ENCODE measurements around the gene CSRNP2. TPM values are rescaled to one million over a fixed set of nuclear protein-coding genes. Genes with fewer than 3 reads are reported as not detected.

The CSRNP2 gene
- total and polyA plus RNA-seq, 4 donors = 10.7 to 29.9 (median 20.6) TPM

DNA sequence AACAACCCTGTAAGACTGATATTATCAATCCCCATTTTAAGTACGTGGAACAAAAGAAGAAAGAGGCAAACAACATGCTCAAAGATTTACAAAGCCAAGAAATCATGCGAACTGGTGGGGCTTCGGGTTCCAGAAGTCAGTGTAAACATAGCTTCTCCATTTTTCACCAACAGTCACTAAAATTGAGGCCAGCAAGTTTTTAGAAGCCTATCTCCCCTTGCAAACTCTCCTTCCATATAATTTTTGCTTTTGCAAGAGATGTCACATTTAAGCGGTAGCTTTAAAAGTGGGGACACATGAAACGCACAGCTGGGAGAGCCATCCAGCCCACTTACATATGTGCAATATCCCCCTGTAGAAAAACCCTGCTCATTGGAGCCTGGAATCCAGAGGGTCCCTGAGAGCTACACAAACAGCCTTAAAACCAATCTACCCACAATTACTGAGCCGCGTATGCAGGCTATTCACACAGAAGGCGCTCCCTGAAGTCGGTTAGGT is 58.0 kb downstream of the CSRNP2 start:
- peaks cover 0 to 2% (median 0%) of the 10 kb centered on the region in 4 donors for H3K9me3 ChIP-seq (ENCODE audit: control insufficient read depth in 4 of 4, insufficient read depth in 3 of 4, low read length in 3 of 4)
- peak; percentile 57 to 73 (median 64) for DNase-seq
- H3K27ac ChIP-seq (ENCODE audit: low read depth in 1 of 2, low read length in 1 of 2) = peak overlapping the region; percentile 58 to 96
- TF ChIP-seq, protein P1, sequence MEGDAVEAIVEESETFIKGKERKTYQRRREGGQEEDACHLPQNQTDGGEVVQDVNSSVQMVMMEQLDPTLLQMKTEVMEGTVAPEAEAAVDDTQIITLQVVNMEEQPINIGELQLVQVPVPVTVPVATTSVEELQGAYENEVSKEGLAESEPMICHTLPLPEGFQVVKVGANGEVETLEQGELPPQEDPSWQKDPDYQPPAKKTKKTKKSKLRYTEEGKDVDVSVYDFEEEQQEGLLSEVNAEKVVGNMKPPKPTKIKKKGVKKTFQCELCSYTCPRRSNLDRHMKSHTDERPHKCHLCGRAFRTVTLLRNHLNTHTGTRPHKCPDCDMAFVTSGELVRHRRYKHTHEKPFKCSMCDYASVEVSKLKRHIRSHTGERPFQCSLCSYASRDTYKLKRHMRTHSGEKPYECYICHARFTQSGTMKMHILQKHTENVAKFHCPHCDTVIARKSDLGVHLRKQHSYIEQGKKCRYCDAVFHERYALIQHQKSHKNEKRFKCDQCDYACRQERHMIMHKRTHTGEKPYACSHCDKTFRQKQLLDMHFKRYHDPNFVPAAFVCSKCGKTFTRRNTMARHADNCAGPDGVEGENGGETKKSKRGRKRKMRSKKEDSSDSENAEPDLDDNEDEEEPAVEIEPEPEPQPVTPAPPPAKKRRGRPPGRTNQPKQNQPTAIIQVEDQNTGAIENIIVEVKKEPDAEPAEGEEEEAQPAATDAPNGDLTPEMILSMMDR (IDR thresholded peaks at IDR 0.05; ENCODE audit: control extremely low read depth, extremely low read depth) = no peak
- 7 to 8% methylated on average over 9 of the region's 9 CpGs for WGBS, 2 donors
- no peak for ATAC-seq (ENCODE audit: insufficient read depth, low FRiP score)
- no peaks in the 10 kb centered on the region for H3K27me3 ChIP-seq (ENCODE audit: control insufficient read depth in 3 of 3, insufficient read depth in 3 of 3, low read length in 2 of 3)
- peak overlapping the region; percentile 87 to 89 for H3K9ac ChIP-seq (ENCODE audit: insufficient read depth in 1 of 2, low read length in 2 of 2)
- no peaks in the 10 kb centered on the region for H3K36me3 ChIP-seq (ENCODE audit: control insufficient read depth in 4 of 4, insufficient read depth in 4 of 4, low read length in 4 of 4)
- peak overlapping the region; percentile 91 for H3K4me3 ChIP-seq
- H3K4me1 ChIP-seq (ENCODE audit: control insufficient read depth in 5 of 5, insufficient read depth in 5 of 5, low read length in 5 of 5) = peaks cover 5 to 19% (median 9%) of the 10 kb centered on the region in 5 donors

DNA sequence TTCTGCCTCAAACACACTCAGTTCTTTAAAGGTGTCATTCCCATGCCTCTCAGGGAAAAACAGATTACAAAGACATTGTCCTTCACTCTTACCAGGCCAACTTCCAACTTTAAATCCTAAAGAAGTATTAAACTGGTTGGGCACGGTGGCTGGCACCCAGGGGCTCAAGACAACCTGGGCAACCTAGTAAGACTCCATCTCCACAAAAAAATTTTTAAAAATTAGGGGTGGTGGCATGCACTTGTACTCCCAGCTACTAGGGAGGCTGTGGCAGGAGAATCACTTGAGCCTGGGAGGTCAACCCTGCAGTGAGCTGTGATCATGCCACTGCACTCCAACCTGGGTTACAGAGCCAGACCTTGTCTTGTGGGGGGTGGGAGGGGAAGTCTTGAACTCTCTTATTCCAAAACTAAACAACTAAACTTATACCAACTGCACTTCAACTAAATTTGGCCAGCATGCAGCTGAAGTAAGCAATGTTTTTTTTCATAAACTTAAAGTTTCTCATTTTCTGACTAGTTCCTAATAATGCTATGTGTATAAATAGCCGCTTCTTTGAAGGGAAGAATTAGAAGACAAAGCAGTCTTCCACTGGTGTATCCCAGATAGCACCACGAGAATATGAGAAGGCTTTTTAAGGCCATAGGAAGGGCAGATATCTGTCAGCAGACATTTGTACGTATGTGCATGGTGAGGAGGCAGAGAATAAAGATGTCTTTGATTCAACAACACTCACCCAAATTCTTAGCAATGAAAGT is 59.6 kb downstream of the CSRNP2 start:
- Histone ChIP-seq H3K27ac (ENCODE audit: low read depth in 1 of 2, low read length in 1 of 2) (peak overlapping the region; percentile 58 to 90), H3K9me3 (ENCODE audit: control insufficient read depth in 4 of 4, insufficient read depth in 3 of 4, low read length in 3 of 4) (no peaks in the 10 kb centered on the region), H3K4me1 (ENCODE audit: control insufficient read depth in 5 of 5, insufficient read depth in 5 of 5, low read length in 5 of 5) (peaks cover 5 to 19% (median 9%) of the 10 kb centered on the region in 5 donors), H3K4me3 (no peak overlapping the region), H3K27me3 (ENCODE audit: control insufficient read depth in 3 of 3, insufficient read depth in 3 of 3, low read length in 2 of 3) (no peaks in the 10 kb centered on the region), H3K9ac (ENCODE audit: insufficient read depth in 1 of 2, low read length in 2 of 2) (peak overlapping the region in 1 of 2 donors; percentile 89), H3K36me3 (ENCODE audit: control insufficient read depth in 4 of 4, insufficient read depth in 4 of 4, low read length in 4 of 4) (no peaks in the 10 kb centered on the region)
- TF ChIP-seq, protein P1 (IDR thresholded peaks at IDR 0.05; ENCODE audit: control extremely low read depth, extremely low read depth) = no peak
- ATAC-seq (ENCODE audit: insufficient read depth, low FRiP score) = no peak
- 54 to 75% methylated on average over 4 of the region's 4 CpGs for WGBS, 2 donors
- peak in 2 of 3 donors; percentile 36 to 37 for DNase-seq

DNA sequence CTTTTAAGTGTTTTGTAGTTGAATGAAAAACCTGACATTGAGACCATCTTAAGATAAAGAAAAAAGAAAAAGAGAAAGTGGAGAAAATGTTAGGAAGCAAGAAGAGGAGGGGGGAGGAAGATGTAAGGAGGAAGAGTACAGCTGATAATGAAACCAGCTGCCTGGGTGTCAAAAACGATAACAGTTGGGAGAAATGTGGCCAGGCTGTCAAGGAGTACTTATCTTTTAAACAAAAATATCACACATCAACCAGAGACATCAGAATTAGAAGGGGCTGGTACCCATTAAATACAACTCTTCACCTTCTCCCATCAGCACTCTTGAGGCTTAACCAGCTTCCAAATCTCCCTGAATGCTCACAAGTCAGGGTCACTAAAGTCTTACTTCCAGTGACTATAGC is 61.7 kb downstream of the CSRNP2 start:
- Histone ChIP-seq H3K4me3 (no peak overlapping the region), H3K36me3 (ENCODE audit: control insufficient read depth in 4 of 4, insufficient read depth in 4 of 4, low read length in 4 of 4) (no peaks in the 10 kb centered on the region), H3K4me1 (ENCODE audit: control insufficient read depth in 5 of 5, insufficient read depth in 5 of 5, low read length in 5 of 5) (peaks cover 5 to 19% (median 7%) of the 10 kb centered on the region in 5 donors), H3K9ac (ENCODE audit: insufficient read depth in 1 of 2, low read length in 2 of 2) (peak overlapping the region in 1 of 2 donors; percentile 37), H3K27ac (ENCODE audit: low read depth in 1 of 2, low read length in 1 of 2) (peak overlapping the region in 1 of 2 donors; percentile 47), H3K27me3 (ENCODE audit: control insufficient read depth in 3 of 3, insufficient read depth in 3 of 3, low read length in 2 of 3) (no peaks in the 10 kb centered on the region), H3K9me3 (ENCODE audit: control insufficient read depth in 4 of 4, insufficient read depth in 3 of 4, low read length in 3 of 4) (no peaks in the 10 kb centered on the region)
- ATAC-seq (ENCODE audit: insufficient read depth, low FRiP score) = no peak
- TF ChIP-seq, protein P1 (IDR thresholded peaks at IDR 0.05; ENCODE audit: control extremely low read depth, extremely low read depth) = no peak
- WGBS, 2 donors = 5 to 15% methylated on average over 1 of the region's 1 CpG
- DNase-seq = no peak
